NCI-H1105 (cell line): ENCODE results near the gene PDE2A.

Experiments used
- DNase-seq: peaks from one replicate; lab custom pipeline; 2025; lab: John Stamatoyannopoulos, UW

The PDE2A gene

GRCh38 chr11:72704028-72704782 is 30.0 kb upstream of the PDE2A start:
- no peak for DNase-seq

GRCh38 chr11:72703267-72704008 is 29.2 kb upstream of the PDE2A start:
- no peak for DNase-seq

DNA sequence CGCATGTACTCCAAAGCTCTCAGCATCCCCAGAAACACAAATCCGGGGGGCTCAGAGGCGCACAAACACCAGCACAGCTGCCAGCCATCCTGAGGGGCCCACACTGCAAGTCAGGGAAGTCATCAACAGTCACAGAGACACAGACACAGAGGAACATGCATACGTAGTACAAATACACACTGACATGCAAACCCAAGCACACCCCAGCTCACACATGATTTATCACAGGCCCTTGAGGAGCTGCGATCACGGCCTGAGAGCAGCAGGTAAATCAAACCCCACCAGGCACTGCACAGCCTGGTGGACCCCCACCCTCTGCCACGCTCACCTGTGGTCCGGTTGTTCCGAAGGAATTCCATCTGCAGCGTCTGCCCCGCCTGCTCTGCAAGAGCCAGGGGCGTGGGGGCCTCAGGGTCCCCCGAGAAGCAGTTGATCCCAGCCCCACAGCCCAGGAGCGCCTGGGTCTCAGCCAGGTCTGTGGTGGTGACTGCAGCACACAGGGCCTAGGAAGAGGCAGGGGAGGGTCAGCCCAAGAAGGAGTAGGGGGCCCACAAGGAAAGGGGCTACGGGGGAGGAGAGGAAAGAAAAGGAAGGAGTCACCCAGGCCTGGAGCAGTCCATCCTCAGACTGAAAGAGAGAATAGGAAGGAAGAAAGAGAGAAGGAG is 28.5 kb upstream of the PDE2A start:
- DNase-seq: no peak

DNA sequence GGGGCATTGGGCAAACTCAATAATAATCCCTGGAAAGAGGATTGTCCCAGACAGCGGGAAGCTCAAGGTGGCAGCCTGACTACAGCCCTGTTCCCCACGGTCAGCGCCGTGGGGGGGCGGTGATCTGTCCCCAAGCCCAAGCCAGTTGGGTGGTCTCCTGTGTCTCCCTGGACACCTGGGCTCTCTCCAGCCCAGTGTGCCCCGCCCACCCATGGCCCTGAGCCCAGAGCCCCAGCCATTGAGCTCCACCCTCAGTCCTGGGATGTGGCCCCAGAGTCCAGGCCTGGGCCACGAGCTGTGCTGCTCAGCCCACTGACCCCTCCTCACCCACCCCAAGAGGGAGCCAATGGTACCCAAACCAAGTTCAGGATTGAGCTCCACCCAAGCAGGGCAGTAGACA is 27.9 kb upstream of the PDE2A start:
- DNase-seq: no peak

DNA sequence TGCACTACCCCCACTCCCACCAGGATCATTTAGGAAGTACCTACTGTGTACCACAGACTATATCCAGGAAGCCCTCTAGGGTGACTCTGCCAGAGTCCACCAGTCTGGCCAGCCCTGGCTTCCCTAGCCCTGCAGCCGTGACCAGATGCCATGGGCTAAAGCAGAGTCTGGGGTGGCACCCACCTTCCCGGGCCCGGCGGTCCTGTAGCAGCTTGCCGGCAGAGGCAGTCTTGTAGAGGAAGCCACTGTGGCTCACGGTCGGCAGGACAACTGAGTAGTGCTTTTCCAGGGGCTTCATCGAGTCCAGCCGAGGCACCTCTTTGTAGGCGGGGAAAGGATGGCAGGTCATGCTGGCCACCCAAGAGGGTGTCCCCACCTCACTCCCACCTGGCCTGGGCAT is 27.2 kb upstream of the PDE2A start:
- no peak for DNase-seq

DNA sequence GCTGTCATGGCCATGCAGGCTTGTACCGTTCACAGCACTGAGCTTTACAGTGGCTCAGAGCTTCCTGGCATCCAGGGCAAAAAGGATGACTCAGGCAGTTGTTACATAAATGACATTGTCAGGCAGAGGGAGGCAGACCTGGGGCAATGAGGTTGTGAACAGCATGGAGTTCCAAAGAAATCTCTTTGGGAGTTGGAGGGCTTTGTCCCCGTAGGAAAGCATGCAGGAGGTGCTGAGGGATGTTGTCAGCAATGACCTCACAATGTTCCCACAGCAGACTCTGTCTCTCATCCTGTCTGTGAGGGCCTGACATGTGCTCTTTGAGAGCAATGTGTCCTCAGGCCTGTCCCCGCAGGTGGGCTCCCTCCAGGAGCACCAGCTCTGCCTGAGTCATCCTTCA is 25.9 kb upstream of the PDE2A start:
- DNase-seq: no peak

DNA sequence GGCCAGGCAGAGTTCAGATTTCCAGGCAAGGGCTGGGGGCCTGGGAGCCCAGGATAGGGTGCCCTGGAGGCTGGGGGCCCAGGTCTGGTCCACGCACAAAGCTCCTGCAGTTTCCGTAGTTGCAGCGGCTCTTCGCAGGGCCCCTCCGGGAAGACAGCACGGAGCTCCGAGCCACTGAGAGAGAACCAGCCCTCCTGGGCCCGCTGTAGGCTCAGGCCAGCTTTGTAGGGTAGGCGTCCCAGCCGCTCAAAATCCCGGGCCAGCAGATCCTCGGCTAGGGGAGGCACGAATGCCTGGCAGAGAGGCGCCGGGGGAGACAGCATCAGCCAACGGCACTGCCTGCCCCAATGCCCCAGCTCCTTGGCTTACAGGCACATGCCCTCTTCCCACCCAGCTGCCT is 23.6 kb upstream of the PDE2A start:
- DNase-seq: no peak

DNA sequence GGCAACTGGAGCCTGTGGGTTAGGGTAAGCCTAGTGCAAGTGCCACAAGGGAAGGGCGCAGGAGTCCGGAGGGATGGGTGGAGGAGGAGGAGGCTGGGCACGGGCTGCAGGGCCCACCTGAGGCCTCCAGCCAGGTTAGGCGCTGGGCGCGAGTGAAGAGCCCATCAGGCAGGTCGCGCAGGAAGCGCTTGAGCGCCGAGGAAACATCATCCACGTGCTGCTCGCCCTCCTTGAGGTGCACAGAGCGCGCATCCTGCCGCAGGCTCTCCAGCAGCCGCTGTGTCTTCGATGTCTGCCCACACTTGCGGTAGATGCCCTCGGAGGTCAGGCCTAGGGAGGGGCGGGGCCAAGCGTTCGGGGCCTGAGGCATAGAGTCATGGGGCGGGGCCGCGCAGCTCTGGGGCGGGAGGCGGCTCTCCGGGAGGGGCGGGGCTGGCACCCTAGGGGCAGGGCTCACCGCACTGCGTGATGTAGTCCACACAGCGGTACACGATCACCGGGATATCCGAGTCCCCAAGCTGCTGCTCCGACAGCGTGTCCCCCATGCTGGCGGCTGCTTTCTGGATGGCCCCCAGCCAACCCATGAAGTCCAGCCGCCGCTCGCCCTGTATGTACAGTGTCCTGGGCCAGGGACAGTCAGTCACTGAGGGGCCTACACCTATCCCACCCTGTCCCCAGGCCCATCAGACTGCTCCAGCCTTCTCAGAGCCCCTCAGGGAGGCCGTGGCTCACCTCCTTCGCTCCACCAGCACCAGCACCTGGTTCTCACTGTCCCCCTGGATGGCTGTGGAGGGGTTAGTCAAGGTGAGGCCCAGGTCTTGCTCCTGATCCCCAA is 22.9 kb upstream of the PDE2A start:
- DNase-seq: no peak

GRCh38 chr11:72695354-72695753 is 21.1 kb upstream of the PDE2A start:
- no peak for DNase-seq

GRCh38 chr11:72693271-72693968 is 19.2 kb upstream of the PDE2A start:
- DNase-seq: no peak

- no peak for DNase-seq
Measured at GRCh38 chr11:72692498-72693237, 18.4 kb upstream of the PDE2A start.

DNA sequence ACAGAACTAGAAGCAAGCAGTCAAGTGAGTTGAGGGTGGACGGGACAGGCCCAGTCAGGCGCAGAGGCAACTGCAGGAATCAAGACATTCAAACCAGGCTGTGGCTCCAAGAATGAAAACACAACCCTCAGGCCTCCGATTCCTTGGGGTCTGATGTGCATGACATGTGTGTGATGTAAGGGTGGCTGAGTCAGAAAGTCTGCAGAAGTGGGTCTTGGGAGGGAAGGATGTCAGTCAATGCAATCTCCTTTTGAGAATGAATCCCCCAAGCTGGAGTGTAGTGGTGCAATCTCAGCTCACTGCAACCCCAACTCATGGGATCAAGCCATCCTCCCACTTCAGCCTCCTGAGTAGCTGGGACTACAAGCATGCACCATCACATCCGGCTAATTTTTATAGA is 15.9 kb upstream of the PDE2A start:
- DNase-seq: no peak

GRCh38 chr11:72688929-72689328 is 14.7 kb upstream of the PDE2A start:
- DNase-seq: no peak

GRCh38 chr11:72688486-72688885 is 14.3 kb upstream of the PDE2A start:
- DNase-seq: no peak

DNA sequence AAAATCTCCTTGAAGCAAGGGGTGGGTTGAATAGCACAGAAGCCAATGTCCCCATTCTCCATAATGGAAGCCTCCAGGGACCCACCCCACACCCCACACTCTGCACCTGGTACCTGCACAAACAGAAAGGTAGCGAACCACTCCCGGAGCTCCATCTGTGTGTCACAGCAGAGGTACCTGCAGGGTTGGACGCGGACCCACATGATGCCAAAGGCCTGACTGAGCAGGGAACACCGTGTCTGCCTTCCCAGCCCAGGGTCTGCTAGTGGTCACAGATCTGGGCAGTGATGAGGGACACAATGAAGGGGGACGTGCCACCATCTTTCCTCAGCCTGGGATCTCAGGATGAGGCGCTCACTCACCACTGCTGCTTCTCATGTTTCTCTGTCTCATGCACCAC is 13.1 kb upstream of the PDE2A start:
- DNase-seq: no peak

- DNase-seq: no peak
Measured at GRCh38 chr11:72686639-72687220, 12.5 kb upstream of the PDE2A start.

DNA sequence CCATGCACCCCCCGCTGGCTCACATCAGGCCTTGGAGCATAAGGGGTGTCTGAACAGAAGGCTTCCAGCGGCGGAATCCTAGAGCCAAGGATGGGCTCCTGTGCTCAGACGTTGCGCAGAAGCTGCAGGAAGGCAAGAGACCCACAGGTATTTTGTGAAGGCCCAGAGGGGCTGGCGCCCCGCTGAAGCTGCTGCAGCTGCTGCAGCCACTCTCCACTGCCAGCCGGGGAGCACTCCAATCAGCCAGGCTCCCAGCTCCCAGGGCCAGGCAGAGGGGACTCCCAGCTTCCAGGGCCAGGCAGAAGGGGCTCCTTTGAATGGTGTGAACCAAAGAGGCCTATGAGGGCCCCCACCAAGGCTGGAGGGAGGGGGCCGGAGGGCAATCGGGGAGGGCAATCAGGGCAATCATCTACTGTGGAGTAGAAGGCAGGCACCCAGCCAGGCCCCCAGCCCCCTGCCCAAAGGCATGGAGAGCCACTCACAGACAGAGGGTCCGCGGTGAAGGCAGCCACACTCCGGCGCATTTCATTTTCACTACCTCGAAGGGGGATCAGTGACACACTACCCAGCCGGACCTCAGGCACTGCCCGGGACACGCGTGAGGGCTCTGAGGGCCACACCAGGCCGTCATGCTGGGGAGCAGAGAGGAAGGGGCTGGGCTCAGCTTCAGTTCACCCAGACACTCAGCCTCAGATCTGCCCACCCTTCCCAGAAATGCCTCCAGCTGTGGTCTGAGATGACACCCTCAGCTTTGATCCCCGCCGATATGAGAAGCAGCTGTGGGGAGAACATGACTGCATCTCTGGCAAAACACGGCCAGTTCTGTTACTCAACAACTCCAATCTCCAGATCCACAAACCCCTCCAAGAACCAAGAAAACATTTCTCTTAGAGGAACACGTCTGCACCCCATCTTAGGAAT is 11.6 kb upstream of the PDE2A start:
- no peak for DNase-seq

DNA sequence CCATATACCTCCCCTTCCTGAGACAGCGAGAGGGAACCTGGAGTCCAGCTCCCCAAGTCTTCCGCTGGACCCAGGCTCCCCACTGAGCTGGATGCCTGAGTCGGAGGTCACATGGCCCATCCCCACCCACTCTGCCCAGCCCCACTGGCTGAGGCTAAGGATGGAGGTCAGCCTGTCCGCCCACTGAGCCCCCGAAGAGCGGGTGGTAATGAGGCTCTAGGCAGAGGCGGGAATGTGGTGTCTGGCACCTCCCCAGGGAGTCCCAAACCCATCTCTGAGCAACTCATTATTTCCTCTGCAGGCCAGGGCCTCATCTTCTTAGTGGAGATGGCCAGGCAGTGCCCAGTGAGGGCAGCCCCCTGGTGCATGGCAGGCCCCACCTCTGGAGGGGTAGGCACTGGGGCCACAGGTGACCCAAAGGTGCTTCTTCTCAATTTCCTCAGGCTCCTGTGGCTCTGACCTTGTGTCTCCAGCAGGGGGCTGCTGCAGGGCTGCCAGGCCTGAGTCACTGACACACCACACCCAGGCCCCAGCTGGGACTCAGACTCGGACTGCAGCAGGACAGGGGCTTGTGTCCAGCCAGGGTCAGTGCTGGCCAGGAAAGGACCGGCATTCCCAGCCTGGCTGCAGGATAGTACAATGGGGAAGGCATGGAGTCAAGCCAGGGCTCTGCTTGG is 10.2 kb upstream of the PDE2A start:
- no peak for DNase-seq

- DNase-seq: peak; percentile 10
Measured at GRCh38 chr11:72683782-72684200, 9.6 kb upstream of the PDE2A start.
